KMS-11 (cell line): ENCODE results near the gene KIAA0753.

ENCODE experiments used
- H2AFZ ChIP-seq: fragments of 200-600 bp; sonication (generic); 2 replicates; pipeline ENCODE4 v1.6.1; 2016; ENCODE audit warnings: antibody characterized with exemption, mixed run types, low read depth
- H3K27ac ChIP-seq: fragments of 200-600 bp; sonication (generic); 2 replicates; pipeline ENCODE4 v1.6.1; 2016; ENCODE audit warnings: mild to moderate bottlenecking, mixed run types
- H3K27me3 ChIP-seq: fragments of 200-600 bp; sonication (generic); 2 replicates; pipeline ENCODE4 v1.6.1; 2017; ENCODE audit warnings: mild to moderate bottlenecking, low read depth, mixed run types, moderate library complexity; ENCODE audit not compliant: insufficient read depth
- H3K36me3 ChIP-seq: fragments of 200-600 bp; sonication (generic); 2 replicates; pipeline ENCODE4 v1.6.1; 2017; ENCODE audit warnings: mild to moderate bottlenecking, mixed run types; ENCODE audit not compliant: insufficient read depth
- H3K4me1 ChIP-seq: fragments of 200-600 bp; sonication (generic); 2 replicates; pipeline ENCODE4 v1.6.1; 2016; ENCODE audit warnings: mild to moderate bottlenecking, low read depth, mixed run types; ENCODE audit not compliant: poor library complexity, severe bottlenecking
- H3K4me2 ChIP-seq: fragments of 200-600 bp; sonication (generic); 2 replicates; pipeline ENCODE4 v1.7.0; 2016; ENCODE audit warnings: mild to moderate bottlenecking, mixed run types
- H3K4me3 ChIP-seq: fragments of 200-600 bp; sonication (generic); IDR thresholded peaks from 2 replicates; pipeline ENCODE4 v1.6.1; 2017; ENCODE audit warnings: low read depth, low read length, mixed read lengths; ENCODE audit not compliant: insufficient read depth
- H3K79me2 ChIP-seq: fragments of 200-600 bp; sonication (generic); 2 replicates; pipeline ENCODE4 v1.6.1; 2016; ENCODE audit warnings: low read depth, mixed run types; ENCODE audit not compliant: insufficient read depth
- H3K9ac ChIP-seq: fragments of 200-600 bp; sonication (generic); 2 replicates; pipeline ENCODE4 v1.6.1; 2016; ENCODE audit warnings: mild to moderate bottlenecking, mixed run types
- H4K20me1 ChIP-seq: fragments of 200-600 bp; sonication (generic); 2 replicates; pipeline ENCODE4 v1.6.1; 2016; ENCODE audit warnings: mild to moderate bottlenecking, mixed run types; ENCODE audit not compliant: insufficient read depth
- TF ChIP-seq, protein P1 (sequence below): fragments of 200-600 bp; sonication (generic); conservative IDR thresholded peaks from 2 replicates; pipeline ENCODE4 v1.6.1; 2017; ENCODE audit warnings: low read depth, mild to moderate bottlenecking, antibody characterized with exemption, low read length, moderate library complexity, mixed read lengths

KIAA0753 gene

DNA sequence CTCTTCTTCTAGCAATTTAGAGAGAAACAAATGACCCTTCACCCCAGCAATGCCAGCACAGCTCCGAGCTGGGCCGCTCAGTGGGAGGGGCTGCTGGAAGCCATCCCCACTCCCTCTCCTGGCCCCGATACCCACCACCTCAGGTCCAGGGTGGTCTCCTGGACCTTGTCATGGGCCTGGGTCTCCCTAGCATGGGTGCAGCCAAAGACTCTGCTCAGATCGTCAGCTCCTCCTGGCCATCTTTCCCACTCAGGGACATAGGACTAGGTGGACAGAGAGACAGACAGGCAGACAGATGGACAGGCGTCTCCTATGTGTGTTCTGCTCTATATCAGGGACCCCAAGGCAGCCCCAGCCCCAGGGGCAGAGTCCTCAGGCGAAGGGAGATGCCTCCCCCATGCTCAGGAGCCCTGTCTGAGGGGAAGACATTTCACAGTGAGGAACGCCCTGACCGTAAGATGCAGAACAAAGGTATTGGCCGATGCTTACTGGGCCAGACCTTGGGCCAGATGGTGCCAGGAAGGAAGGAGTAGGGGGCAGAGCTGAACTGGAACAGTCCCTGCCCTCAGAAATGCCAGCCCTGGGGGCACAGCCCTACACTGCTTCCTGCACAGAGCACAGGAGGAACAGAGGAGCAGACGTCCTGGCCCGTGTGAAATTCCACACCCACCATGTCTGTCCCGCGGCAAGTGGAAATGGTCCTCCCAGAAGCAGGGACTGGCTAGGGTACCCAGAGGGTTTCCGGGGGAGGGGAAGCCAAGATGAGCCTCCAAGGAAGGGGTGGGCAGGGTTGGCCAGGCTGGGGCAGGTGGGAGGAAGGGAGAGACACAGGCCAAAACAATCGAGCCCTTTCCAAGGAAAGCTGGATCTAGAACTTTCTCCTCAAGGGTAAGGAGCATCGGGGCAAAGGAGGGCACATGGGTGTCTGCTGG is 97.2 kb downstream of the KIAA0753 start:
- Histone ChIP-seq H3K4me2 (no peak overlapping the region), H2AFZ (no peak overlapping the region), H3K4me1 (no peaks in the 10 kb centered on the region), H3K79me2 (no peaks in the 10 kb centered on the region), H4K20me1 (no peaks in the 10 kb centered on the region), H3K36me3 (no peaks in the 10 kb centered on the region), H3K27me3 (no peaks in the 10 kb centered on the region), H3K9ac (no peak overlapping the region), H3K27ac (no peak overlapping the region), H3K4me3 (no peak overlapping the region)
- TF ChIP-seq, protein P1, sequence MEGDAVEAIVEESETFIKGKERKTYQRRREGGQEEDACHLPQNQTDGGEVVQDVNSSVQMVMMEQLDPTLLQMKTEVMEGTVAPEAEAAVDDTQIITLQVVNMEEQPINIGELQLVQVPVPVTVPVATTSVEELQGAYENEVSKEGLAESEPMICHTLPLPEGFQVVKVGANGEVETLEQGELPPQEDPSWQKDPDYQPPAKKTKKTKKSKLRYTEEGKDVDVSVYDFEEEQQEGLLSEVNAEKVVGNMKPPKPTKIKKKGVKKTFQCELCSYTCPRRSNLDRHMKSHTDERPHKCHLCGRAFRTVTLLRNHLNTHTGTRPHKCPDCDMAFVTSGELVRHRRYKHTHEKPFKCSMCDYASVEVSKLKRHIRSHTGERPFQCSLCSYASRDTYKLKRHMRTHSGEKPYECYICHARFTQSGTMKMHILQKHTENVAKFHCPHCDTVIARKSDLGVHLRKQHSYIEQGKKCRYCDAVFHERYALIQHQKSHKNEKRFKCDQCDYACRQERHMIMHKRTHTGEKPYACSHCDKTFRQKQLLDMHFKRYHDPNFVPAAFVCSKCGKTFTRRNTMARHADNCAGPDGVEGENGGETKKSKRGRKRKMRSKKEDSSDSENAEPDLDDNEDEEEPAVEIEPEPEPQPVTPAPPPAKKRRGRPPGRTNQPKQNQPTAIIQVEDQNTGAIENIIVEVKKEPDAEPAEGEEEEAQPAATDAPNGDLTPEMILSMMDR, result no peak

GRCh38 chr17:6542577-6542976 is 97.9 kb downstream of the KIAA0753 start:
- Histone ChIP-seq H3K4me2 (no peak overlapping the region), H2AFZ (no peak overlapping the region), H3K9ac (no peak overlapping the region), H3K27ac (no peak overlapping the region), H3K36me3 (no peaks in the 10 kb centered on the region), H4K20me1 (no peaks in the 10 kb centered on the region), H3K4me3 (no peak overlapping the region), H3K27me3 (no peaks in the 10 kb centered on the region), H3K79me2 (no peaks in the 10 kb centered on the region), H3K4me1 (no peaks in the 10 kb centered on the region)
- TF ChIP-seq, protein P1, result no peak

DNA sequence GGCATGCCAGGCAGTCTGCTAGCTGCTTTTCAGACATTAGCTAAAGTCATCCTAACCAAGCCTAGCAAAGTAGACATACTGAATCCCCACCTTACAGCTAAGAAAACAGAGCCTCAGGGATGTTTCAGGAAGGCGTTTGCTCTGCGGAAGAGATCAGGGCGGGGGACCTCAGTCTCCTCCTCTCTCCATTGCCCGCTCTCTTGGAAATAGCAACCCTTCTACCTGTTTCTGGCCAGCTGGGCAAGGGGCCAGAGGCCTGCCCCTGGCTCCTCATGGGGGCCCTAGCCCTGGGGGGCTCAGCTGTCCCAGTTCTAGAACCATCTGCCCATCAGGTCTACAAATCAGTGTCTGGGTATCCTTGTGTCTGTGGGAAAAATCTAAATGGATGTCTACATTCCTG is 98.6 kb downstream of the KIAA0753 start:
- TF ChIP-seq, protein P1, result no peak
- Histone ChIP-seq H3K27me3 (no peaks in the 10 kb centered on the region), H3K79me2 (no peaks in the 10 kb centered on the region), H4K20me1 (no peaks in the 10 kb centered on the region), H3K9ac (no peak overlapping the region), H3K27ac (no peak overlapping the region), H3K36me3 (no peaks in the 10 kb centered on the region), H2AFZ (no peak overlapping the region), H3K4me3 (no peak overlapping the region), H3K4me2 (no peak overlapping the region), H3K4me1 (no peaks in the 10 kb centered on the region)

DNA sequence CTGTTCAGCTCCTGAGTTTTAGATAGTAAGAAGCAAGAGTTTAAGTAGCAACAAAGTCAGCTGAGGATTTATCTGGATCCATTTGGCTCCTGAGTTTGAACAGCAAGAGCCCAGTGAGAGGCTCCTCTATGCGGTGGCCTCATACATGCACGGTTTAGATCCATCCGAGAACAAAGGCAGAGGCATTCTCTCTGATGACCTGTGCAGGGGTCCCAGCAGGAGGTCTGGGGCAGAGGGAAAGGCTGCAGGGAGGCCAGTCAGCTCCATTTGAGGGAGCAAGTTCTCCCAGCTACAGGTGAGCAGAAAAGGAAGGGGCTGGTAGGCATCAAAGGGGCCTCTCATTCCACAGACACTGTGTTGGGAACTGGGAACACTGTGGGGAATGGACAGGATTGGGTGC is 100.6 kb downstream of the KIAA0753 start:
- Histone ChIP-seq H3K36me3 (no peaks in the 10 kb centered on the region), H2AFZ (no peak overlapping the region), H3K4me3 (no peak overlapping the region), H3K27me3 (no peaks in the 10 kb centered on the region), H3K4me1 (no peaks in the 10 kb centered on the region), H3K4me2 (no peak overlapping the region), H4K20me1 (no peaks in the 10 kb centered on the region), H3K27ac (no peak overlapping the region), H3K9ac (no peak overlapping the region), H3K79me2 (no peaks in the 10 kb centered on the region)
- TF ChIP-seq, protein P1, result no peak
